ENCODE results near the gene DDHD1. TPM values are rescaled to one million over a fixed set of nuclear protein-coding genes. Genes with fewer than 3 reads are reported as not detected.

The DDHD1 gene
- total RNA-seq, 1 experiment from 2014 or later: 10.6 TPM

DNA sequence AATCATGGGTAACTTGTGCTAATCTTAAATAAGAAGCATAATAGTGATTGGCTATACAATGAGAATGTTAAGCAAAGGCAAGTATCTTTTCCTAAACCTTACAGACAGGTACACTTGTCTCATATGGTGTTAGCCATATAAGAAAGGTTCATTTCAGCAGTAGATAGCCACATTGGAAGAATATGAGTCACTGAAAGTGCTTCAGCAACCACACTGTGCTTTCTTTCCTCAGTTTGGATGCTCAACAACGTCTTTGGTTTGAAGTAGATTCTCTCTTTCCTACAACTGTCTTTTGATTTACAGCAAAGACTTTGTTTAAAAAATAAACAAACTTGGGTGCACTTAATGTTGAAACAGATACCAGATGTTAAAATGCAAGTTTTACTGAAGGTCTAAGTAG, 8.9 kb downstream of the DDHD1 start:
- POLR2A ChIA-PET: no interaction called here
- TF ChIP-seq POLR2AphosphoS5 (IDR thresholded peaks at IDR 0.05; ENCODE audit: low read depth, low read length): no peak
- TF ChIP-seq SIN3A (IDR thresholded peaks at IDR 0.05; ENCODE audit: borderline replicate concordance, insufficient read depth, low read depth, low read length): no peak
- TF ChIP-seq, protein P1, sequence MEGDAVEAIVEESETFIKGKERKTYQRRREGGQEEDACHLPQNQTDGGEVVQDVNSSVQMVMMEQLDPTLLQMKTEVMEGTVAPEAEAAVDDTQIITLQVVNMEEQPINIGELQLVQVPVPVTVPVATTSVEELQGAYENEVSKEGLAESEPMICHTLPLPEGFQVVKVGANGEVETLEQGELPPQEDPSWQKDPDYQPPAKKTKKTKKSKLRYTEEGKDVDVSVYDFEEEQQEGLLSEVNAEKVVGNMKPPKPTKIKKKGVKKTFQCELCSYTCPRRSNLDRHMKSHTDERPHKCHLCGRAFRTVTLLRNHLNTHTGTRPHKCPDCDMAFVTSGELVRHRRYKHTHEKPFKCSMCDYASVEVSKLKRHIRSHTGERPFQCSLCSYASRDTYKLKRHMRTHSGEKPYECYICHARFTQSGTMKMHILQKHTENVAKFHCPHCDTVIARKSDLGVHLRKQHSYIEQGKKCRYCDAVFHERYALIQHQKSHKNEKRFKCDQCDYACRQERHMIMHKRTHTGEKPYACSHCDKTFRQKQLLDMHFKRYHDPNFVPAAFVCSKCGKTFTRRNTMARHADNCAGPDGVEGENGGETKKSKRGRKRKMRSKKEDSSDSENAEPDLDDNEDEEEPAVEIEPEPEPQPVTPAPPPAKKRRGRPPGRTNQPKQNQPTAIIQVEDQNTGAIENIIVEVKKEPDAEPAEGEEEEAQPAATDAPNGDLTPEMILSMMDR (IDR thresholded peaks at IDR 0.05): no peak
- Histone ChIP-seq H3K4me3 (ENCODE audit: low read depth in 2 of 2, low read length in 2 of 2) (no peak overlapping the region), H3K36me3 (ENCODE audit: control insufficient read depth, insufficient read depth, low read length) (no peaks in the 10 kb centered on the region; the same call in 1 of the 2 replicates), H3K4me1 (ENCODE audit: control insufficient read depth, insufficient read depth, low read length) (no peaks in the 10 kb centered on the region), H3K9me3 (ENCODE audit: control insufficient read depth, insufficient read depth, low read depth, low read length) (peaks cover 16% of the 10 kb centered on the region; the same call in 1 of the 2 replicates), H3K27ac (ENCODE audit: low read length) (no peak overlapping the region), H3K27me3 (ENCODE audit: control insufficient read depth, insufficient read depth, low read length) (no peaks in the 10 kb centered on the region)
- DNase-seq (ENCODE audit: low read depth, low spot score): no peak
- no peak for ATAC-seq
- CTCF ChIA-PET: no interaction called here
- BruUV-seq (replicated peaks): no TSS peak
- in situ Hi-C loops (cut with HindIII; ENCODE audit: low pct_unique_long_range_greater_than_20kb, low sequenced_read_pairs): no loop called here
- intact Hi-C loops (cut with micrococcal nuclease; ENCODE audit: unreplicated experiment): no loop called here

DNA sequence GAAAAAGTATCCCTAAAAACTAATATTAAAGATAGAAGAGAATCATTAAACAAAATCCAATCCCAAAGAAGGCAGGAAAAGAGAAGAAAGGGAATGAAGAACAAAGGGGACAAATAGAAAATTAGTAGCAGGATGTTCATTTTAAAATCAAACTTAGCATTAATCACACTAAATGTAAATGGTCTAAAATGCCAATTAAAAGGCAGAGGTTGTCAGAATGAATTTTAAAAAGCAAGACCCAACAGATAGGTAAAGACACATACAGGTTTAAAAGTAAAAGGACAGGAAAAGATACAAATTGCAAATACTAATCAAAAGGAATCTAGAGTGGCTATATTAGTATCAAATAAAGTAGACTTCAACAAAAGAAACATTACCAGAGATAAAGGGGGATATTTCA, 12.5 kb downstream of the DDHD1 start:
- Histone ChIP-seq H3K4me1 (ENCODE audit: control insufficient read depth, insufficient read depth, low read length) (no peaks in the 10 kb centered on the region), H3K27ac (ENCODE audit: low read length) (no peak overlapping the region), H3K4me3 (ENCODE audit: low read depth in 2 of 2, low read length in 2 of 2) (no peak overlapping the region), H3K36me3 (ENCODE audit: control insufficient read depth, insufficient read depth, low read length) (no peaks in the 10 kb centered on the region), H3K27me3 (ENCODE audit: control insufficient read depth, insufficient read depth, low read length) (no peaks in the 10 kb centered on the region), H3K9me3 (ENCODE audit: control insufficient read depth, insufficient read depth, low read depth, low read length) (peaks cover 21% of the 10 kb centered on the region; the same call in 1 of the 2 replicates)
- in situ Hi-C loops (cut with HindIII; ENCODE audit: low pct_unique_long_range_greater_than_20kb, low sequenced_read_pairs) (no loop called here), intact Hi-C loops (cut with micrococcal nuclease; ENCODE audit: unreplicated experiment) (no loop called here)
- POLR2A ChIA-PET: no interaction called here
- BruUV-seq (replicated peaks): no TSS peak
- TF ChIP-seq SIN3A (IDR thresholded peaks at IDR 0.05; ENCODE audit: borderline replicate concordance, insufficient read depth, low read depth, low read length) (no peak), POLR2AphosphoS5 (IDR thresholded peaks at IDR 0.05; ENCODE audit: low read depth, low read length) (no peak), TCF7L2 (IDR thresholded peaks at IDR 0.05; ENCODE audit: low read depth, low read length) (no peak)
- TF ChIP-seq, protein P1 (IDR thresholded peaks at IDR 0.05): no peak
- TF ChIP-seq, protein P2, sequence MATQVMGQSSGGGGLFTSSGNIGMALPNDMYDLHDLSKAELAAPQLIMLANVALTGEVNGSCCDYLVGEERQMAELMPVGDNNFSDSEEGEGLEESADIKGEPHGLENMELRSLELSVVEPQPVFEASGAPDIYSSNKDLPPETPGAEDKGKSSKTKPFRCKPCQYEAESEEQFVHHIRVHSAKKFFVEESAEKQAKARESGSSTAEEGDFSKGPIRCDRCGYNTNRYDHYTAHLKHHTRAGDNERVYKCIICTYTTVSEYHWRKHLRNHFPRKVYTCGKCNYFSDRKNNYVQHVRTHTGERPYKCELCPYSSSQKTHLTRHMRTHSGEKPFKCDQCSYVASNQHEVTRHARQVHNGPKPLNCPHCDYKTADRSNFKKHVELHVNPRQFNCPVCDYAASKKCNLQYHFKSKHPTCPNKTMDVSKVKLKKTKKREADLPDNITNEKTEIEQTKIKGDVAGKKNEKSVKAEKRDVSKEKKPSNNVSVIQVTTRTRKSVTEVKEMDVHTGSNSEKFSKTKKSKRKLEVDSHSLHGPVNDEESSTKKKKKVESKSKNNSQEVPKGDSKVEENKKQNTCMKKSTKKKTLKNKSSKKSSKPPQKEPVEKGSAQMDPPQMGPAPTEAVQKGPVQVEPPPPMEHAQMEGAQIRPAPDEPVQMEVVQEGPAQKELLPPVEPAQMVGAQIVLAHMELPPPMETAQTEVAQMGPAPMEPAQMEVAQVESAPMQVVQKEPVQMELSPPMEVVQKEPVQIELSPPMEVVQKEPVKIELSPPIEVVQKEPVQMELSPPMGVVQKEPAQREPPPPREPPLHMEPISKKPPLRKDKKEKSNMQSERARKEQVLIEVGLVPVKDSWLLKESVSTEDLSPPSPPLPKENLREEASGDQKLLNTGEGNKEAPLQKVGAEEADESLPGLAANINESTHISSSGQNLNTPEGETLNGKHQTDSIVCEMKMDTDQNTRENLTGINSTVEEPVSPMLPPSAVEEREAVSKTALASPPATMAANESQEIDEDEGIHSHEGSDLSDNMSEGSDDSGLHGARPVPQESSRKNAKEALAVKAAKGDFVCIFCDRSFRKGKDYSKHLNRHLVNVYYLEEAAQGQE (IDR thresholded peaks at IDR 0.05; ENCODE audit: insufficient read depth in 1 of 2, low read depth in 2 of 2, low read length in 1 of 2): no peak
- CTCF ChIA-PET: no interaction called here
- ATAC-seq: no peak
- DNase-seq (ENCODE audit: low read depth, low spot score): no peak
